Progenitor cell of endocrine pancreas (in vitro differentiated cells): ENCODE results near the gene ASGR1. TPM values are rescaled to one million over a fixed set of nuclear protein-coding genes. Genes with fewer than 3 reads are reported as not detected.
A peak's percentile ranks its signal among the peaks of the same experiment; 100 is the strongest.

Source experiments
- DNase-seq: peaks from one replicate; pipeline ENCODE4 v3.0.0; 2021; ENCODE audit warnings: low spot score; ENCODE audit not compliant: unreplicated experiment
- H3K27ac Mint-ChIP-seq: 2 replicates; pipeline ENCODE4 v1.8.0; 2021; ENCODE audit warnings: mild to moderate bottlenecking, moderate library complexity, mixed read lengths
- H3K27me3 Mint-ChIP-seq: 2 replicates; pipeline ENCODE4 v1.8.0; 2021; ENCODE audit warnings: mixed read lengths
- H3K36me3 Mint-ChIP-seq: 2 replicates; pipeline ENCODE4 v1.8.0; 2022; ENCODE audit warnings: mixed read lengths; ENCODE audit not compliant: insufficient read depth
- H3K4me1 Mint-ChIP-seq: 2 replicates; pipeline ENCODE4 v1.8.0; 2021; ENCODE audit warnings: low read depth, mixed read lengths
- H3K4me3 Mint-ChIP-seq: 2 replicates; pipeline ENCODE4 v1.8.0; 2021; ENCODE audit warnings: low read depth, mild to moderate bottlenecking, moderate library complexity, mixed read lengths
- H3K9me3 Mint-ChIP-seq: 2 replicates; pipeline ENCODE4 v1.8.0; 2021; ENCODE audit warnings: low read depth, mixed read lengths
- total RNA-seq: library from RNA; stranded (reverse); gene quantifications from 2 replicates; pipeline ENCODE4 v1.2.1, GENCODE V29; 2021
- TF ChIP-seq, protein P1 (sequence below): fragments of 200-600 bp; sonication (generic); IDR thresholded peaks from one replicate; pipeline ENCODE4 v1.5.0; 2021; ENCODE audit warnings: antibody characterized with exemption, mild to moderate bottlenecking; ENCODE audit not compliant: unreplicated experiment

ASGR1 gene
- total RNA-seq, 1 donor from 2014 or later = 10.6 TPM

DNA sequence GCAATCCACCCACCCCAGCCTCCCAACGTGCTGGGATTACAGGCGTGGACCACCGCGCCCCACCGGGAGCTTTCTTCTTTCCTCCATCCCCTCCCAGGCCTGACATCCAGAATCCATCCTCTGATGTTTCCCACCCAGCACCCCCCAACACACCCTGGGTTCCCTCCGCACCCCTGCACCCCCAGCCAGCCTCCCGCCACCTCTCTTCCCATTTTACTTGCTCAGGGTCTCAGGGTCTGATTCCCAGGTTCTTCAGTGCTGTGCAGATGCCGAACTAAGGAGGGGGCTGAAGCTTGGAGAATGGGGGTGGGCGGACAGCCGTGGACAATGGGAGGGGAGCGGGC is 225 bp downstream of the ASGR1 start:
- no peak overlapping the region for H3K27ac Mint-ChIP-seq
- H3K4me3 Mint-ChIP-seq = no peak overlapping the region
- TF ChIP-seq, protein P1, sequence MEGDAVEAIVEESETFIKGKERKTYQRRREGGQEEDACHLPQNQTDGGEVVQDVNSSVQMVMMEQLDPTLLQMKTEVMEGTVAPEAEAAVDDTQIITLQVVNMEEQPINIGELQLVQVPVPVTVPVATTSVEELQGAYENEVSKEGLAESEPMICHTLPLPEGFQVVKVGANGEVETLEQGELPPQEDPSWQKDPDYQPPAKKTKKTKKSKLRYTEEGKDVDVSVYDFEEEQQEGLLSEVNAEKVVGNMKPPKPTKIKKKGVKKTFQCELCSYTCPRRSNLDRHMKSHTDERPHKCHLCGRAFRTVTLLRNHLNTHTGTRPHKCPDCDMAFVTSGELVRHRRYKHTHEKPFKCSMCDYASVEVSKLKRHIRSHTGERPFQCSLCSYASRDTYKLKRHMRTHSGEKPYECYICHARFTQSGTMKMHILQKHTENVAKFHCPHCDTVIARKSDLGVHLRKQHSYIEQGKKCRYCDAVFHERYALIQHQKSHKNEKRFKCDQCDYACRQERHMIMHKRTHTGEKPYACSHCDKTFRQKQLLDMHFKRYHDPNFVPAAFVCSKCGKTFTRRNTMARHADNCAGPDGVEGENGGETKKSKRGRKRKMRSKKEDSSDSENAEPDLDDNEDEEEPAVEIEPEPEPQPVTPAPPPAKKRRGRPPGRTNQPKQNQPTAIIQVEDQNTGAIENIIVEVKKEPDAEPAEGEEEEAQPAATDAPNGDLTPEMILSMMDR = no peak
- peaks cover 8% of the 10 kb centered on the region for H3K4me1 Mint-ChIP-seq
- no peaks in the 10 kb centered on the region for H3K9me3 Mint-ChIP-seq
- no peaks in the 10 kb centered on the region for H3K27me3 Mint-ChIP-seq
- H3K36me3 Mint-ChIP-seq = no peaks in the 10 kb centered on the region
- no peak for DNase-seq

DNA sequence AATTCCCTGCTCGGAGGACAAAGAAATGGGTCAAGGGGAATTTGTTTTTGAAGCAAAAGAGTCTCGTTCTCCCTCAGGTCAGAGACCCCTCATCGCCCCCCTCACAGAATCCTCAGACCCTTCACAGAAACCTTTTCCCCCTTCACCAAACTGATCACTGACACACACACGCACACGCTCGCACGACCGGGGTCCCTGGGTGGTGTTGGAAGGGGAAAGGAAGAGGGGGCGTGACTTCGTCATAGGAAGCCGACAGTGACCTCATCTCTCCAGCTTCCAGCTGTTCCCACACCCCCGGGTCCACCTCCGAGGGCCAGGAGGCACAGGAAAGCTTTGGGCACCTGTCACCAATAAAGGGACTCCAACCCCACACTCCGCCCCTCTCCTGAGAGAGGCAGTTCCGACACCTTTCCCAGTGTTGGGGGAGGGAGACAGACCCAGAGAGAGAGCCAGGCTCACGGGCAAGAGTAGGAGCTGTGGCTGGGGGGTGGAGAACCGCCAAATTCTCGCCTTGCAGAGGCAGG is 1.2 kb downstream of the ASGR1 start:
- Mint-ChIP-seq H3K4me1 (peaks cover 8% of the 10 kb centered on the region), H3K27me3 (no peaks in the 10 kb centered on the region), H3K27ac (peak overlapping the region; percentile 91), H3K9me3 (no peaks in the 10 kb centered on the region), H3K36me3 (no peaks in the 10 kb centered on the region), H3K4me3 (no peak overlapping the region)
- peak; percentile 31 for DNase-seq
- TF ChIP-seq, protein P1 = no peak

DNA sequence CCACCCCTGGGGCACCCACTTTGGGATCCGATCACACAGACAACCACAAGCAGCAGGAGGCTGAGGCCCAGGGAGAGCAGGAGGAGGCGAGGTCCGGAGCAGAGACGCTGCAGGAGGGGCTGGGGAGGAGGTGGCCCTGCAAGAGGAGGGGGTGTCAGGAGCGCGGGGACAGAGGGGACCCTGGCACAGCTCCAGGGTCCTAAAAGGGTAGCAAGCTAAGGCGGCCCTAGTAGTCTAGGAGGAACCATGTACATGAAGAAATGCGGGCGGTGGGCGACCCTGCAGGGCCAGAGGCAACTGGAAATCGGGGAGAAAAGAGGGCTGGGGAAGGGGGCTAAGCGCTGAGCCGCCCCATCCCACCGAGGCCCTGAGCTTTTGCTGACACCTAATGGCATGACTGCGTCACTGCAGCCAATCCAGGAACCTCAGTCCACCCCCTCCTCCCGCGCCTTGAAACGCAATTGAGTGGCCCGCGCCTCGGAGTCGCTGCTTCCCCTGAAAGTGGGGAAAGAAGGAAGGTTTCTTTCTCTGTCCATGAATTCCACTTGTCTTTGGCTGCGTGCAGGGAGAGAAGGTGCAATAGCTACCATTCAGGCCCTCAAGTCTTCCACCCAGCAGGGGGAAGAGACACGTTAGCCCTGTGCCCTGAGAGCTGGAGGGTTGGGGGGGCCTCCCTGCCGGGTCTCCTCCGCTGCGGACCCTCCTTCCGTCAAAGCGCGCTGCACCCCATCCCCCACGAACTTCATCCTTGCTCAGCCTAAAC is 1.8 kb downstream of the ASGR1 start:
- Mint-ChIP-seq H3K36me3 (peaks cover 2% of the 10 kb centered on the region), H3K4me1 (peaks cover 8% of the 10 kb centered on the region), H3K9me3 (no peaks in the 10 kb centered on the region), H3K4me3 (no peak overlapping the region), H3K27ac (peak overlapping the region; percentile 91), H3K27me3 (no peaks in the 10 kb centered on the region)
- TF ChIP-seq, protein P1 = peak; percentile 84
- DNase-seq = peak; percentile 79

DNA sequence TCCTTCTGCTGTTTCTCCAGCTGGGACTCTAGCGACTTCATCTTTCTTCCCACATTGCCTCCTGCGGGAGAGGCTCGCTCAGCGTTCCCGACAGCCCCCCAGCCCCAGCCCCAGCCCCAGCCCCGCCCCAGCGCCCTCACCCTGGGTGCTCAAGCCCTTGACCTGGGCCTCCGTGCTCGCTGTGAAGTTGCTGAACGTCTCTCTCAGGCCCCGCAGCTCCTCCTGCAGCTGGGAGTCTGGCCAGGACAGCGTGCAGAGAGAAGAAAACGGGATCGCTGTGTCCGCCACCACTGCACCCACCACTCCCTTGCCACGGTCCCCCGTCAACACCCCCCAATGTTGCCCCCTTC is 2.4 kb downstream of the ASGR1 start:
- peaks cover 2% of the 10 kb centered on the region for H3K36me3 Mint-ChIP-seq
- H3K4me3 Mint-ChIP-seq = no peak overlapping the region
- H3K27me3 Mint-ChIP-seq = no peaks in the 10 kb centered on the region
- no peak overlapping the region for H3K27ac Mint-ChIP-seq
- no peaks in the 10 kb centered on the region for H3K9me3 Mint-ChIP-seq
- peak; percentile 29 for DNase-seq
- H3K4me1 Mint-ChIP-seq = peaks cover 8% of the 10 kb centered on the region
- TF ChIP-seq, protein P1 = no peak

DNA sequence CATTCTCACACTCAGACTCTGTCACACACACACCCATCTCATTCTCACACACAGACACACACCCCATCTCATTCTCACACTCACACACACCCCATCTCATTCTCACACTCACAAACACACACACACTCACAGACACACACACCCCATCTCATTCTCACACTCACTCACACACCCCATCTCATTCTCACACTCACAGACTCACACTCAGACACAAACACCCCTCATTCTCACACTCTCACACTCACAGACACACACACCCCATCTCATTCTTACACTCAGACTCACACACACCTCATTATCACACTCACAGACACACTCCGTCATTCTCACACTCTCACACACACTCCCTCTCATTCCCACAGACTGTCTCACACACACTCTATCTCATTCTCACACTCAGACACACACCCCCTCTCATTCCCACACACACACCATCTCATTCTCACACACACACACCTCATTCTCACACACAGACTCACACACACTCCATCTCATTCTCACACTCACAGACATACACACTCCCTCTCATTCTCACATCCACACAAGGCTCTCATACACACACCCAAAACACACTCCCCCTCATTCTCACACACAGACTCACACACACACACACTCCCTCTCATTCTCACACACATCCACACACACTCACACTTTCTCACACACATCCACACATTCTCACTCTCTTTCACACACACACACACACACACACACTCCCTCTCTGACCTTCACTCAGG is 2.9 kb downstream of the ASGR1 start:
- peaks cover 2% of the 10 kb centered on the region for H3K36me3 Mint-ChIP-seq
- TF ChIP-seq, protein P1 = no peak
- peaks cover 8% of the 10 kb centered on the region for H3K4me1 Mint-ChIP-seq
- no peaks in the 10 kb centered on the region for H3K9me3 Mint-ChIP-seq
- no peak overlapping the region for H3K27ac Mint-ChIP-seq
- no peaks in the 10 kb centered on the region for H3K27me3 Mint-ChIP-seq
- DNase-seq = no peak
- no peak overlapping the region for H3K4me3 Mint-ChIP-seq
